ENCODE results near the gene SCN2B. TPM values are rescaled to one million over a fixed set of nuclear protein-coding genes. Genes with fewer than 3 reads are reported as not detected.

Gene SCN2B
- total and polyA plus RNA-seq, 2 of the 4 experiments (the other 2 are of a cell fraction) = under 0.01 to 0.05 TPM

- Histone ChIP-seq H3K9me3 (ENCODE audit: control insufficient read depth, insufficient read depth, low read length) (no peaks in the 10 kb centered on the region), H4K20me1 (ENCODE audit: insufficient read depth, low read length) (no peaks in the 10 kb centered on the region), H3K4me1 (ENCODE audit: control insufficient read depth, insufficient read depth, low read length) (no peaks in the 10 kb centered on the region), H3K9ac (ENCODE audit: low read depth, low read length) (no peak overlapping the region), H3K4me3 (ENCODE audit: insufficient read depth, low read depth, low read length) (no peak overlapping the region), H3K79me1 (ENCODE audit: low read depth in 1 of 2, low read length in 2 of 2) (no peaks in the 10 kb centered on the region), H2AK9ac (replicated peaks; ENCODE audit: low read depth, low read length, poor library complexity) (no peak overlapping the region), H2AK5ac (ENCODE audit: low read depth, low read length) (no peak overlapping the region), H3K4me2 (ENCODE audit: low read depth, low read length) (no peak overlapping the region), H3K23ac (ENCODE audit: low read depth, low read length) (no peak overlapping the region), H3K27me3 (ENCODE audit: control insufficient read depth, insufficient read depth, low read length) (peaks cover 2% of the 10 kb centered on the region), H3K9me1 (ENCODE audit: insufficient read depth, low read length) (no peaks in the 10 kb centered on the region), H2BK20ac (ENCODE audit: low read depth, low read length) (no peak overlapping the region), H3K56ac (ENCODE audit: extremely low read depth, insufficient read depth, low read length) (no peak overlapping the region), H3K18ac (ENCODE audit: low read depth, low read length) (no peak overlapping the region), H4K5ac (ENCODE audit: low read depth, low read length) (no peak overlapping the region), H3K4ac (ENCODE audit: low read depth, low read length) (no peak overlapping the region), H3K14ac (replicated peaks; ENCODE audit: low read depth, low read length) (no peak overlapping the region), H2BK5ac (ENCODE audit: low read depth, low read length, poor library complexity, severe bottlenecking) (no peak overlapping the region), H3K27ac (ENCODE audit: insufficient read depth, low read length) (no peak overlapping the region), H2BK15ac (ENCODE audit: low read depth, low read length) (no peak overlapping the region), H4K91ac (ENCODE audit: insufficient read depth, low read depth, low read length) (no peak overlapping the region), H2AFZ (replicated peaks; ENCODE audit: low read length, poor library complexity) (no peak overlapping the region), H2BK120ac (ENCODE audit: low read depth, low read length) (no peak overlapping the region), H4K8ac (ENCODE audit: low read depth in 2 of 2, low read length in 2 of 2) (no peak overlapping the region), H3K36me3 (ENCODE audit: control insufficient read depth, insufficient read depth, low read length) (no peaks in the 10 kb centered on the region)
- ChIA-PET CTCF (no interaction called here), POLR2A (ENCODE audit: unreplicated experiment) (no interaction called here)
- no peak for DNase-seq
- intact Hi-C loops (cut with micrococcal nuclease) = no loop called here
- TF ChIP-seq RAD21 (IDR thresholded peaks at IDR 0.05; ENCODE audit: low read length) = no peak
- dilution Hi-C loops (cut with HindIII; ENCODE audit: low sequenced_read_pairs, unreplicated experiment) = no loop called here
- in situ Hi-C loops (cut with MboI; ENCODE audit: low sequenced_read_pairs) = no loop called here
- no peak for ATAC-seq (ENCODE audit: low read depth)
- no TSS peak for BruUV-seq (replicated peaks)
- WGBS, 2 experiments (ENCODE audit: extremely low coverage in 2 of 2, insufficient read length in 1 of 2) = 38% methylated on average over 4 of the region's 9 CpGs; no CpG with 5 or more reads in 1 of the 2 experiments
Observed at GRCh38 chr11:118117790-118118601, 58.4 kb downstream of the SCN2B start.

Measured in IMR-90 (cell line).